ENCODE results near the gene FAM50A. TPM values are rescaled to one million over a fixed set of nuclear protein-coding genes. Genes with fewer than 3 reads are reported as not detected.
"Not testable (repeated sequence)": the region's sequence is repeated elsewhere in the genome, so short reads cannot be mapped to it uniquely, and the experiment has no call there.

Gene FAM50A
- 37.8 and 45.0 TPM in 2 replicates for total RNA-seq (2014; rRNA removed; shearing (Covaris generic))

- DNase-seq (ENCODE audit: low read depth), result peak; percentile 60
Observed at GRCh38 chrX:154443992-154444754, at the start of gene FAM50A. FAM50A (plus strand) TSS chrX:154444141; CDS start chrX:154444236, 95 bp downstream.

GRCh38 chrX:154396363-154396762 lies 47.6 kb upstream of the FAM50A start:
- not testable (repeated sequence) for DNase-seq (ENCODE audit: low read depth)

- peak; percentile 64 for DNase-seq (ENCODE audit: low read depth)
Observed at GRCh38 chrX:154396973-154397887, 46.7 kb upstream of the FAM50A start.

- peak; percentile 93 for DNase-seq (ENCODE audit: low read depth)
Observed at GRCh38 chrX:154397888-154398667, 45.9 kb upstream of the FAM50A start, which contains the start of gene RPL10. RPL10 (plus strand) TSS chrX:154398377; CDS start chrX:154398520, 143 bp downstream.

GRCh38 chrX:154398668-154399526 lies 45.0 kb upstream of the FAM50A start:
- DNase-seq (ENCODE audit: low read depth), result peak; percentile 73

- DNase-seq (ENCODE audit: low read depth), result peak; percentile 25
Observed at GRCh38 chrX:154399527-154400368, 44.2 kb upstream of the FAM50A start.

GRCh38 chrX:154400369-154400817 lies 43.5 kb upstream of the FAM50A start:
- DNase-seq (ENCODE audit: low read depth), result not testable (repeated sequence)

- DNase-seq (ENCODE audit: low read depth), result no peak
Observed at GRCh38 chrX:154401045-154401799, 42.7 kb upstream of the FAM50A start.

- DNase-seq (ENCODE audit: low read depth), result no peak
Observed at GRCh38 chrX:154401918-154402621, 41.9 kb upstream of the FAM50A start.

- DNase-seq (ENCODE audit: low read depth), result no peak
Observed at GRCh38 chrX:154402622-154403127, 41.3 kb upstream of the FAM50A start.

- DNase-seq (ENCODE audit: low read depth), result no peak
Observed at GRCh38 chrX:154403192-154403591, 40.7 kb upstream of the FAM50A start.

GRCh38 chrX:154403858-154404257 lies 40.1 kb upstream of the FAM50A start:
- DNase-seq (ENCODE audit: low read depth), result no peak

GRCh38 chrX:154404625-154405192 lies 39.2 kb upstream of the FAM50A start:
- no peak for DNase-seq (ENCODE audit: low read depth)

GRCh38 chrX:154408659-154409221 lies 35.2 kb upstream of the FAM50A start:
- DNase-seq (ENCODE audit: low read depth), result no peak

- DNase-seq (ENCODE audit: low read depth), result peak; percentile 88
Observed at GRCh38 chrX:154409222-154409871, 34.6 kb upstream of the FAM50A start, which contains the start of gene DNASE1L1. DNASE1L1 (minus strand) TSS chrX:154409254; CDS start chrX:154405568, 3,686 bp downstream.

- no peak for DNase-seq (ENCODE audit: low read depth)
Observed at GRCh38 chrX:154411981-154412340, 32.0 kb upstream of the FAM50A start.

GRCh38 chrX:154412468-154412867 lies 31.5 kb upstream of the FAM50A start:
- DNase-seq (ENCODE audit: low read depth), result no peak
